ENCODE results near the gene NT5DC4.

Gene NT5DC4

DNA sequence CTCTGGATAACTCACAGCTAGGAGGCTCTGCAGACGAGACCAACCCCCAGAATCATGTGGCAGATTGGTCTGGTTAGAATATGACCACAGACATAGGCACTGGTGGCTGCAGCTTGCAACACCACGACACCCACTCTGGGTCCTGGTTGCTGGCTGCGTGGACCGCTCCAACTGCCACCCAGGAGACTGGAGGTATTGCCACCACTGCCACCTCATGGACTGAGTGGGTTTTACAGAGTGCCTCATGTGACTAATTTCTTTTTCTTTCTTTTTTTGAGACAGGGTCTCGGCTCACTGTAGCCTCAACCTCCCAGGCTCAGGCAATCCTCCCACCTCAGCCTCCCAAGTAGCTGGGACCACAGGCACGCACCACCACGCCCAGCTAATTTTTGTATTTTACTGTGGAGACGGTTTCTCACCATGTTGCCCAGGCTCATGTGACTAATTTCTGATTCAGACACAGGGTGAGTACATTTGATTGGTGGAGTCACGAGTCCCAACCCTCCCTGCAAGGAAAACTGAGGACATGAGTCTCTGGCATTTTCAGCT, 29.9 kb upstream of the NT5DC4 start:
- peak; percentile 65 for DNase-seq (ENCODE audit: low spot score)
- TF ChIP-seq, protein P1, sequence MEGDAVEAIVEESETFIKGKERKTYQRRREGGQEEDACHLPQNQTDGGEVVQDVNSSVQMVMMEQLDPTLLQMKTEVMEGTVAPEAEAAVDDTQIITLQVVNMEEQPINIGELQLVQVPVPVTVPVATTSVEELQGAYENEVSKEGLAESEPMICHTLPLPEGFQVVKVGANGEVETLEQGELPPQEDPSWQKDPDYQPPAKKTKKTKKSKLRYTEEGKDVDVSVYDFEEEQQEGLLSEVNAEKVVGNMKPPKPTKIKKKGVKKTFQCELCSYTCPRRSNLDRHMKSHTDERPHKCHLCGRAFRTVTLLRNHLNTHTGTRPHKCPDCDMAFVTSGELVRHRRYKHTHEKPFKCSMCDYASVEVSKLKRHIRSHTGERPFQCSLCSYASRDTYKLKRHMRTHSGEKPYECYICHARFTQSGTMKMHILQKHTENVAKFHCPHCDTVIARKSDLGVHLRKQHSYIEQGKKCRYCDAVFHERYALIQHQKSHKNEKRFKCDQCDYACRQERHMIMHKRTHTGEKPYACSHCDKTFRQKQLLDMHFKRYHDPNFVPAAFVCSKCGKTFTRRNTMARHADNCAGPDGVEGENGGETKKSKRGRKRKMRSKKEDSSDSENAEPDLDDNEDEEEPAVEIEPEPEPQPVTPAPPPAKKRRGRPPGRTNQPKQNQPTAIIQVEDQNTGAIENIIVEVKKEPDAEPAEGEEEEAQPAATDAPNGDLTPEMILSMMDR (IDR thresholded peaks at IDR 0.05; ENCODE audit: extremely low read depth, missing control alignments), result peak; percentile 49

DNA sequence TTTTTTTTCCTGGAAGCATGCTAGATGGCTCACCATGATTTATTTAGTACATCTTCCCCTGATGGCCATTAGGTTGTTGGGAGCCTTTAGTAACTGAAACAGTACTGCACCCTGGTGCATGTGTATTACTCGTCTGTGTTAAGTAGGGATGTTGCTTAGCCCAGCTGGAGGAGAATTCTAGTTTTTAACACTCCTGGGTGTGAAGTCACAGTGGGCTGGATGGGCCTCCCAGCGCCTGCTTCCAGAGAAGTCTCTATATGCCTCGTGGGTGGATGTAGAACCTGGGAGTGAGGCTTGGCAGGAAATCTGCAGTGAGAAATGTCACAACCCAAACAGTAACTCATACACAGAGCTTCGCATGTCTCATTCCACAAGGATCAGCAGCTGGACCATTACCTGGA, 28.9 kb upstream of the NT5DC4 start:
- DNase-seq (ENCODE audit: low spot score), result no peak
- TF ChIP-seq, protein P1 (IDR thresholded peaks at IDR 0.05; ENCODE audit: extremely low read depth, missing control alignments), result no peak

DNA sequence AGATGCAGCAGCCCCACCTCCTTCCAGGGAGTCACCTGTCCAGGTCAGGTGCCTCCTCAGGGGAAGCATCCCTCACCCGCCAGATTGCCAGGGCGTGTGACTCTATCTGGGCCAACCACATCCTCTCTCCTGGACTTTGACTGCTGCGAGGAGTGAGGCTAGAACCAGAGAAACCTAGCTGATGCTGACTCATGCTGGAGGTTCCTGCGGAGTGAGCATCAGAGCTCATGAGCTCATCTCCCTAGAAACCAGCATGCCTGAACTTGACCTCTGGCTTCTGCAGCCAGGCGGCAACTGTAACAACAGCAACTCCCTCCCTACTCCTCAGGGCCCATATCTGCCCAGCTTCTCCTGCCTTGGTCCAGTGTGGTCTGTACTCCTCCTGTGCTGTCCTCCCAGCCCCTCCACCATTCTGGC, 28.3 kb upstream of the NT5DC4 start:
- TF ChIP-seq, protein P1 (IDR thresholded peaks at IDR 0.05; ENCODE audit: extremely low read depth, missing control alignments), result no peak
- peak; percentile 78 for DNase-seq (ENCODE audit: low spot score)

DNA sequence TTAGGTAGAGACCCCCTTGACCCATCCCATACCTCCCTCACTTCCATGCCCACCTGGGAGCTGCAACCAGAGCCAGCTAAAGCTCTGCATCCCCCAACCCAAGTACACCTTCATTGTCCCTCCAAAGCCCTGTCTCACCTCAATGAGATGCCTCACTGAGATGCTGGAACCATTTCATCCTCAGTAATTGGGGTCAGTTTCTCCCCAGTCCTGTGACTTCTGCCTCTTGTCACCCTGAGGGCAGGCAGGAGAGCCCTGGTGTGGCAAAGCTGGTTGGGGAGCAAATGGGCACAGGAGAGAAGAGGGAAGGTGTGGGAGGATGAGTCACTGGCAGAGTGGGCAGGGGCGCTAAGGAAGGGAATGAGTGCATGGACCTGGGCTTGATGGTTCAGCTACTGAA, 27.9 kb upstream of the NT5DC4 start:
- TF ChIP-seq, protein P1 (IDR thresholded peaks at IDR 0.05; ENCODE audit: extremely low read depth, missing control alignments), result no peak
- DNase-seq (ENCODE audit: low spot score), result no peak

DNA sequence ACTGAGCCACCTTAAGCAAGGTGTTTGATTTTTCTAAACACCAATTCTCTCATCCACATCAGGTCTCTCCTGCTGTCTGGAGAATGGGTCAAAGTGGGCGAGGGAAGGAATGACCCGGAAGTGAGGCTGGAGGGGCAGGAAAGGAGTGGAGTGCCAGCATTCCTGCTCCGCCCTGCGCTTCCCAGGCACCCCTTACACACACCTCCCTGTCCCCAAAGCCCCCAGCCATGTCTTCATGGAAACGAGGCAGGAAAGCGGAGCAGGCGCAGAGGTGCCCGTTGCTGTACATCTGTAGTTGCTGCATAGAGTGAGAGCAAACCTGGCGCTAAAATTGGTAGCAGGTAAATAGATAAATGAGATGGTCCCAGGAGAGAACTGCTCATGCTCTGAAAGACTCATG, 27.2 kb upstream of the NT5DC4 start:
- TF ChIP-seq, protein P1 (IDR thresholded peaks at IDR 0.05; ENCODE audit: extremely low read depth, missing control alignments), result no peak
- DNase-seq (ENCODE audit: low spot score), result no peak

DNA sequence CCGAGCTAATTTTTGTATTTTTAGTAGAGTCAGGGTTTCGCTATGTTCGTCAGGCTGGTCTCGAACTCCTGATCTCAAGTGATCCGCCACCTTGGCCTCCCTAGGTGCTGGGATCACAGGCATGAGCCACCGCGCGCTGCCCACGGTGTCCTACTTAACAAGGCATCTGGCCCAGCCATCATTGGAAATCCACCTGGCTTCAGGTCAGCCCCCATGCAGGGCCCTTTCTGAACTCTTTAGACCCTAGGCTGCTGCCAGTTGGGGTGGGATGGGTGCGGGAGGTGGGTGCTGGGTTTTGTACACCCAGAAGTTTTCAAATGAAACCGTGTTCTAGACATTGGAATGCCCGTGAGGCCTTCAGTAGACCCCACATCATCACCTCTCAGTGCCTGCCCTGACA, 26.6 kb upstream of the NT5DC4 start:
- TF ChIP-seq, protein P1 (IDR thresholded peaks at IDR 0.05; ENCODE audit: extremely low read depth, missing control alignments), result no peak
- no peak for DNase-seq (ENCODE audit: low spot score)

DNA sequence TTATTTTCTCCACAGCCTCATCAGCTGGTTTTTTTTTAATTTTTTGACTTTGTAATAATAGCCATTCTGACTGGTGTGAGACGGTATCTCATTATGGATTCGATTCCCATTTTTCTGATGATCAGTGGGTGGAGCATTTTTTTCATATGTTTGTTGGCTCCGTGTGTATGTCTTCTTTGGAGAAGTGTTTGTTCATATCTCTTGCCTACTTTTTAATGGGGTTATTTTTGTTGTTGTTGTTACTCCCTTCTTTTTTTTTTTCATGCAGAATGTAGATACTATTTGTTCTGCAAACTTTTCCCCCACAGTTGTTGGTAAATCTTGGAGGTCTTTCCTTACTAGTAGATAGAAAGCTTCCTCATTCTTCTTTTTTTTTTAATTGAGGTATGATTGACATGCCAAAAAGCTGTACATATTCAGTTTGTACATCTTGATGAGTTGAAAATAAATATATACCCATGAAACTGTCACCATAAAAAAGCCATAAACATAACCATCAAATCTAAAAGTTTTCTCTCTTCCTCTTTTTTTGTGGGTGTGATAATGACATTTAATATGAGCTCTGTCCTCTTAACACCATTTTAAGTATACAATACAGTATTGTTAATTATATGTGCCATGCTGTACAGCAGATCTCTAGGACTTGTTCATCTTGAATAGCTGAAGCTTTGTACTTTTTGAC, 21.8 kb upstream of the NT5DC4 start:
- TF ChIP-seq, protein P1 (IDR thresholded peaks at IDR 0.05; ENCODE audit: extremely low read depth, missing control alignments), result no peak
- no peak for DNase-seq (ENCODE audit: low spot score)
